Breast epithelium (tissue), 3 donors: ENCODE data around the gene CBLB.

Experiments used
- POLR2A ChIP-seq: fragments of 450-650 bp; IDR thresholded peaks from one replicate; pipeline ENCODE4 v1.6.1; 2016; ENCODE audit warnings: antibody characterized with exemption, mild to moderate bottlenecking, moderate library complexity
- TF ChIP-seq, protein P1 (sequence below), 3 donors: fragments of 450-650 bp; IDR thresholded peaks; one replicate each; pipeline ENCODE4 v1.5.1; 2016 to 2017; ENCODE audit warnings: antibody characterized with exemption in 3 of 3, mild to moderate bottlenecking in 3 of 3, moderate library complexity in 3 of 3

DNA sequence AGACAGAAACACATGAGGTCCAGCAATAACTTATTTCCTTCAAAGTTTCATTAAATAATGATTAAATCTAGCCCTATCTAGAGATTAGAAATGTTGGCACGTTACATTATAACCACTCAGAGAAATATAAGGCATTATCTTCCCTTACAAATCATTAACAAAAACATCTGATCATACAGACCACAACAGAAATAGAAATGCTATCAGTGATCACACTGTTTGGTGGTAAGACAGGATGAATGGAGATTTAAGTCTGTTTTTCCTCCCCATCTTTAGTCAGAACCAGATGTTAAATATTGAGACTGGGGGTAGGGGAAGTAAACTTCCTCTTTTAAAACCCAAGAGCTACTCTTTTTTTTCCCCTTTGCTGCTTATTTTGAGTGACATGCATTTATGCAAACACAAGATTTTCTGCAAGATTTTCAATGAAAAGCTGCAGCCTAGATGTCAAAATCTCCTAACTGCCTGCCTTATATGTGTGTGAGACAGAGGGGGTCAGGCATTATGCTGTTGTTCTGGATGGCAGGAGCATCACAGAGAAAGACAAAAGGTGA lies 70.4 kb downstream of the CBLB start:
- TF ChIP-seq POLR2A = no peak
- TF ChIP-seq, protein P1, sequence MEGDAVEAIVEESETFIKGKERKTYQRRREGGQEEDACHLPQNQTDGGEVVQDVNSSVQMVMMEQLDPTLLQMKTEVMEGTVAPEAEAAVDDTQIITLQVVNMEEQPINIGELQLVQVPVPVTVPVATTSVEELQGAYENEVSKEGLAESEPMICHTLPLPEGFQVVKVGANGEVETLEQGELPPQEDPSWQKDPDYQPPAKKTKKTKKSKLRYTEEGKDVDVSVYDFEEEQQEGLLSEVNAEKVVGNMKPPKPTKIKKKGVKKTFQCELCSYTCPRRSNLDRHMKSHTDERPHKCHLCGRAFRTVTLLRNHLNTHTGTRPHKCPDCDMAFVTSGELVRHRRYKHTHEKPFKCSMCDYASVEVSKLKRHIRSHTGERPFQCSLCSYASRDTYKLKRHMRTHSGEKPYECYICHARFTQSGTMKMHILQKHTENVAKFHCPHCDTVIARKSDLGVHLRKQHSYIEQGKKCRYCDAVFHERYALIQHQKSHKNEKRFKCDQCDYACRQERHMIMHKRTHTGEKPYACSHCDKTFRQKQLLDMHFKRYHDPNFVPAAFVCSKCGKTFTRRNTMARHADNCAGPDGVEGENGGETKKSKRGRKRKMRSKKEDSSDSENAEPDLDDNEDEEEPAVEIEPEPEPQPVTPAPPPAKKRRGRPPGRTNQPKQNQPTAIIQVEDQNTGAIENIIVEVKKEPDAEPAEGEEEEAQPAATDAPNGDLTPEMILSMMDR (IDR thresholded peaks at IDR 0.05) = no peak
